GM19023 (cell line): ENCODE results near the gene DNM3.
A peak's percentile ranks its signal among the peaks of the same experiment; 100 is the strongest.

ENCODE experiments used
- ATAC-seq: cut with Tn5 transposase; IDR thresholded peaks from one replicate; pipeline ENCODE4 v1.9.1; 2021; ENCODE audit warnings: mild to moderate bottlenecking, moderate library complexity; ENCODE audit not compliant: unreplicated experiment

Gene DNM3

DNA sequence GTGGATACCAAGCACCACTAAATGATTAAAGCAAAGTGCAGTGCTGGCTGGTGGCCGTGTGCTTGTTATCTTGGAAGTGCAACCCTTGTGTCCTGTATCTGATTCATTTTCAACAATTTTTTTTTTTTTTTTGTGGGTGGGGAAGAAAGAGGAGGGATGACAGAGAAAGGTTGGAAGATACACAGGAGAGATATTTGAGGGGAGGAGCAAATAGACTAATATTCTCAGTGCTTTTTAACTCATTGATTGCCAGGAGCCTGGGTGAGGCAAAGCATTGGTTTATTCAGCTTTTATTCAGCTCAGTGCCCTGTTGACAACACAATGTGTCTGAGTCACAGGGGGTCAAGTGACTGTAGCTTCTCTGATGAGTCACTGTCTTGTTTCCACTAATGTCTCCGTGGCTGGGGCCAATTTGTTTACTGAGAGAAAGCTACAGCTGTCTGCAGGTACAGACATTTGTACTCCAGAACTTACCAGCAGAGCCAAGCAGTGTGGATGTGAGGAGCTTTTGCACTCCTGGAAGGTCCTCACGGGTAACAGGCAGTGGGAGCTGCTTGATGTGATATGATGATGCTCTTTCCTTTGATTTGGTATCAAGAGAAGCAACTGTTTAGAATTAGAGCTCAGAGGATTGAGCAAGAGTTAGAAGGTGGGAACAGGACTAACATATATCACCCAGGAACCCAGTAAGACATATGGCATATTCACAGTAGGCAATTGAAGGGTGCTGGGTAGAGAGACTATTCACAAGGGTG lies 23.6 kb upstream of the DNM3 start:
- peak; percentile 78 for ATAC-seq

- ATAC-seq: no peak
Observed at GRCh38 chr1:171819946-171820345, 21.4 kb upstream of the DNM3 start.

- no peak for ATAC-seq
Observed at GRCh38 chr1:171826973-171827372, 14.3 kb upstream of the DNM3 start.

DNA sequence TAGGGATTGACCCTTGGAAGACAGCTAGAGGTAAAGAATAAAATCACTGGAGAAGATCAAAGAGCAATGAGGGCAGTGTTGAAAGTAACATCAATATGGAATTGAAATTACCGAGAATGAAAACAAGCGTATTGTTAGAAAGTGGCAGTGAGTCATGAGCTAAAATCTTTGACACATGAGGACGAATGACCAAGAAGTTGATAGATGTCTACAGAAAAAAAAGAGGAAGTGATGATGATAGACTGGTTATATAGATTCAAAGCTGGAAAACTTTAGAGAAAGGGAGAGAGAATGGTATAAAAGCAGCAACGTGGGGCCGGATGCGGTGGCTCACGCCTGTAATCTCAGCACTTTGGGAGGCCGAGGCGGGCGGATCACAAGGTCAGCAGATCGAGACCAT lies 12.5 kb upstream of the DNM3 start:
- ATAC-seq: no peak

DNA sequence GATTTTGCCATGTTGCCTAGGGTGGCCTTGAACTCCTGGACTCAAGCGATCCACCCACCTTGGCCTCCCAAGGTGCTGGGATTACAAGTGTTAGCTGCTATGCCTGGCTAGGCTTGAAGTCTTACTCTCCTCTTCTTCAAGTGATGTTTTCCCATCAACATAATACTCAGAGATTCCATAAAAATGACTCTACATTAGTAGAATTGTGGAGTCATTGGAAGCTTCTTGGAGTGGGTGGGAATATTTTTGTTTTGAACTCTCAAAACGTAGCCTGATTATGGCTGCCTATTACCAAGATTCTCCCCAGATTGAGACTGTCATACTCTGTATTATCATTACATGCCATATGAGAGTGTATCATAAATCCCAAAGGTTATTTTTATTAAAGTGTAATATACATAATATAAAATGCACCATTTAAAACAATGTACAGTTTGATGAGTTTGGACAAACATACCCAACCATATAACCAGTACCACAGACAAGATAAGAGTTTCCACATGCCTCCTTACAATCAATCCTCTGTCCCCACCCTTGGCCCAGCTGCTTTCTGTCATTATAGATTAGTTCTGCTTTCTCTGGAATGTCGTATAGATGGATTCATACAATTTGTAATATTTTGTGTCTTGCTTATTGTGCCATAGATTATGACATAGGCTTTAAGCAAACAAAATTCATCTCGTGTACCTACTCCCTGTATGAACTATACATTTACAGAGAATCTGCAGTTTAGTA lies 8.0 kb upstream of the DNM3 start:
- ATAC-seq: no peak

DNA sequence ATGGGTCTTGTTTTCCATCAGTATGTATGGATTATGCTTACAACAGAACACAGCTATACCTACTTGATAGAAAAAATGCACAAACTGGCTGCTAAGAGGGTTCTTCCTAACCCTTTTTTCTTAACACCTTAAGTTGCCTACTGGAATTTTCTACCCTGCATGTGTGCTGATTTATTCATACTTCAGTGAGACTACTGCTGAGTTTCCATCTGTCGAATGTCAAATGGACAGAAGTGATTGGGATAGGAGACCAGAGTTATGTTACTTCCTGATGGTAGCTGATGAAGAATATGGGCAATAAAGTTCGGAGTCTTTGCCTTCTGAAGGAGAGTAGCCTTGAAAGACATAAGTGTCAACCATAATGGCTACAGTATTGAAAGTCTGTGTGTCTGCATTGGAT lies 6.5 kb upstream of the DNM3 start:
- no peak for ATAC-seq

DNA sequence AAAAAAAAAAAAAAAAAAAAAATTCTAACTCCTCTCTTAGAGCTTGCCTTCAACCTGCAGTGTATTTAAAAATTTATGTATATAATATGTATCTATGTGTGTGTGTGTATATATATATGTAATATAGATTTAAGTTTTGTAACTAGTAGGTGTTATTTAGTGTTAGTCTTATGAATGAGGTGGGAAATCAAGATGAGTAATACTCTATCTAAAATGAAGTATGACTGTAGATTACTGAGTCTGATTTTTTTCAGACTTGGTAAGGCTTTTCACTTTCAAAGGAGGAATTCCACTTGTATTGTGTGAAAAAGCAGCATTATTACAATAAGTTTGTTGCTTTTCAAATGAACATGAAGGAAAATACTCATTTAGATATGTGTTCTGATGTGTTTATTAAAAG lies 5.4 kb upstream of the DNM3 start:
- no peak for ATAC-seq

- peak; percentile 8 for ATAC-seq
Observed at GRCh38 chr1:171841931-171842761, 848 bp downstream of the DNM3 start.

GRCh38 chr1:171844381-171844780 lies 3.1 kb downstream of the DNM3 start:
- no peak for ATAC-seq

DNA sequence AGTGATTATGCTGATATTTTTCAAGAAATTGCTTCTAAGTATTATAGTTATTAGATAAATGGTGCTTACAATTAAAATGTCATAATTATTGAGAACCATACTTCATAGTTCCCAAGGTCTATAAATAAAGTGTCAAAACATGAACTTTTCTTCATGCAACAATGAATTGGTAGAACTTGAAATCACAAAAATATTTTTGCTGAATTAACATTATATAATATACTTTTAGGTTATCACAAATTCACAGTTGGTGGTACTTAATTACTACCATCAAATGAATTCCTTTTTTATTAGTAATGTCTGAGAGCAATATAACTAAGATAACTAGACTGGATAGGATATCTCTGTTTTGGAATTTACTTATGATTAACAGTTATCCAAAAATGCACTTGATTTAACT lies 4.7 kb downstream of the DNM3 start:
- no peak for ATAC-seq

DNA sequence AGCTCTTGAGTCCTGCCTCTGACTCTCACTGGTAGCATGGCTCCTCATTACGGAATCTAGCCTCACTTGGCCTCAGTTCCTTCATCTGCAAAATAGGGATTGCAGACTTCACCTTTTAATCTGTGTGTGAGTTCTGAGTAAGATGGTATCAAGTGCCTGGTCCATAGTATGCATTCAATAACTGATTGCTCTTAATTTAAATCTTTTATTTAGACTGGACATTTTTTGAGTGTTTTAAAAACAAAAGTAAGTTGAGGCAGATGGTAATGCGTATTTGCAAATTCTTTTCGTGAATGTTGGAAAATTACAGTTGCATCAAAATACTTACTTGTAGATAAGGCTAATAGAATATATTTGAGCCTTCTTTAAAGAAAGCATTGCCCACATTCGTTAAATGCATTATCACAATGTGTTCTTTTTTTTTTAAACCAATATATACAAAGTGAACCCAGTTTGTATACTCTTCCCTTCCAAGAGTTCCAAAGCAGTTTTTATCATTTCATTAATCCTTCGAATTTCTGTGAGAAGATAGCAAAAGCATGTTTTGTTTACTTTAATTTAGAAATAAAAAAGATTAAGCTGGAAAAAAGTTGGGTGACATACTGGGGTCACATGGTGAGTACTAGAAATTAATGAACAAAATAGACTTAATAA lies 8.1 kb downstream of the DNM3 start:
- no peak for ATAC-seq

- no peak for ATAC-seq
Observed at GRCh38 chr1:171850651-171851350, 9.5 kb downstream of the DNM3 start.

- no peak for ATAC-seq
Observed at GRCh38 chr1:171852272-171852671, 11.0 kb downstream of the DNM3 start.

GRCh38 chr1:171855381-171855780 lies 14.1 kb downstream of the DNM3 start:
- ATAC-seq: no peak

- ATAC-seq: no peak
Observed at GRCh38 chr1:171858696-171859095, 17.4 kb downstream of the DNM3 start.

- ATAC-seq: no peak
Observed at GRCh38 chr1:171860696-171861095, 19.4 kb downstream of the DNM3 start.

- no peak for ATAC-seq
Observed at GRCh38 chr1:171863531-171863930, 22.2 kb downstream of the DNM3 start.

DNA sequence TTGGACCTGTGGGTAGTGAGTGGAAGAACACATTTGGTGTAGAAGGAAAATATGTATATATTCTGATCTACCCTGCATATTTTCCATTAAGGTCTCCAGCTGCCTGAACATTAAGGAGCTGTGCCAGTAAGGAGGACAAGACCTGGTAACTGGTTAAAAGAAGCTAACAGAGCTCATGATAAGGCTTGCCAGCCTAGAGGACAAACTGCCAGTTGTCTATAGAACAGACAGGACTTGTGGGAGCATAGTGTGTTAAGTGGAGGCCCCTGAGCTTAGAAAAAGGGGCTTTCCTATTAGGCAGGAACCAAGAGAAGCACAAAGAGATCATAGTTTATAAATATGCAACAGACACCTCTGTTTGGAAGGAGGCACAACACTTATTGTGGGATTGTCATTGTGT lies 23.0 kb downstream of the DNM3 start:
- no peak for ATAC-seq

DNA sequence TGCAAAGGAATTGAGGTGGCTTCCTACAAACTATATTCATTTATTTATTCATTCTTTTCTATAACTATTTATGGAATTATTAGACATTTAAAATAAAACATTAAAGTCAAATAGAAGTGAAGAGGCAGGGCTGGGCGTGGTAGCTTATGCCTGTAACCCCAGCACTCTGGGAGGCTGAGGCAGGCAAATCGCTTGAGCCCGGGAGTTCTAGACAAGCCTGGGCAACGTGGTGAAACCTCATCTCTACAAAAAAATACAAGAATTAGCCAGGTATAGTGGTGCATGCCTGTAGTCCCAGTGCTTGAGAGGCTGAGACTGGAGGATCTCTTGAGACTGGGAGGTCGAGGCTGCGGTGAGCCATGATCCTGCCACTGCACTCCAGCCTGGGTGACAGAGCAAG lies 23.8 kb downstream of the DNM3 start:
- ATAC-seq: no peak

DNA sequence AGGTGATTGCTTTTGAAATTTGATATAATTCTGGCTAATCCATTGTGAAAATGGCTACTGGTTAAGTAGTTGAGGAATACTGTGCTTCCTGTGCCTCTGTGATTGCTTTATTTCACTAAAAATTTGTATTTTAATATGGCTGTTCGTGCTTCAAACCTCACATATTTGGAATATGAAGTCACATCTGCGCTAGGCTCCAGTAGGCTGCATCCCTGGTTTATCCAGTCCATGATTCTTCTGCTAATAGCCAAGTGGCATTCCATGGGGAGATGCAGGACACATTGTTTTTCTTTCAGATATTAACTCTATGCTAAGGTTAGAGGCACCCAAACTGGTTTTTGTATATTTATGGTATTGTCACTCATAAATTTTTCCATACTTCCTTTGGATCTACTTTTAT lies 25.9 kb downstream of the DNM3 start:
- ATAC-seq: no peak
